Fibroblast of the aortic adventitia (primary cell): ENCODE data around the gene GLDN. TPM values are rescaled to one million over a fixed set of nuclear protein-coding genes. Genes with fewer than 3 reads are reported as not detected.

ENCODE experiments used
- DNase-seq: peaks from one replicate; pipeline ENCODE4 v3.0.0-alpha.2; 2010; ENCODE audit warnings: low read depth
- H3K4me3 ChIP-seq: 2 replicates; pipeline ENCODE4 v1.5.1; 2011; ENCODE audit warnings: low read depth, mild to moderate bottlenecking, control low read depth, low read length, moderate library complexity
- CTCF ChIP-seq: IDR thresholded peaks from 2 replicates; pipeline ENCODE4 v1.5.1; 2011; ENCODE audit warnings: mild to moderate bottlenecking, low read length, control low read depth, inconsistent platforms; ENCODE audit not compliant: insufficient read depth
- total RNA-seq: library from RNA; depleted of rRNA; stranded (reverse); fragments of >200 nt; gene quantifications from 2 replicates; pipeline ENCODE4 v1.2.3, GENCODE V29; 2012; ENCODE audit warnings: low replicate concordance

Gene GLDN
- total RNA-seq, 1 donor = 13.3 TPM

GRCh38 chr15:51342227-51342999 lies 958 bp downstream of the GLDN start:
- no peak overlapping the region for H3K4me3 ChIP-seq
- DNase-seq = no peak
- TF ChIP-seq CTCF = no peak

- DNase-seq = no peak
- no peak overlapping the region for H3K4me3 ChIP-seq
- no peak for TF ChIP-seq CTCF
These were observed 2.0 kb downstream of the GLDN start for GRCh38 chr15:51343466-51343865.

GRCh38 chr15:51346136-51346535 lies 4.7 kb downstream of the GLDN start:
- TF ChIP-seq CTCF = no peak
- no peak for DNase-seq
- H3K4me3 ChIP-seq = no peak overlapping the region

- TF ChIP-seq CTCF = no peak
- DNase-seq = no peak
- H3K4me3 ChIP-seq = no peak overlapping the region
These were observed 7.2 kb downstream of the GLDN start for GRCh38 chr15:51348688-51349087.

- peak; percentile 72 for DNase-seq
- no peak overlapping the region for H3K4me3 ChIP-seq
- TF ChIP-seq CTCF = peak; percentile 22
These were observed 7.8 kb downstream of the GLDN start for GRCh38 chr15:51349156-51349844.

- no peak for DNase-seq
- no peak overlapping the region for H3K4me3 ChIP-seq
- TF ChIP-seq CTCF = no peak
These were observed 9.3 kb downstream of the GLDN start for GRCh38 chr15:51350723-51351122.
